ENCODE measurements around the gene RNPEP. TPM values are rescaled to one million over a fixed set of nuclear protein-coding genes. Genes with fewer than 3 reads are reported as not detected.

Gene RNPEP
- total RNA-seq, 1 experiment from 2014 or later = 99.8 TPM

- BruUV-seq (replicated peaks) = no TSS peak
- Histone ChIP-seq H3K9me3 (ENCODE audit: control insufficient read depth, insufficient read depth, low read depth, low read length) (no peaks in the 10 kb centered on the region), H3K4me3 (ENCODE audit: low read depth in 2 of 2, low read length in 2 of 2) (no peak overlapping the region), H3K27ac (ENCODE audit: low read length) (no peak overlapping the region), H3K4me1 (ENCODE audit: control insufficient read depth, insufficient read depth, low read length) (no peaks in the 10 kb centered on the region; the same call in 1 of the 2 replicates), H3K36me3 (ENCODE audit: control insufficient read depth, insufficient read depth, low read length) (no peaks in the 10 kb centered on the region), H3K27me3 (ENCODE audit: control insufficient read depth, insufficient read depth, low read length) (peaks cover 7% of the 10 kb centered on the region)
- ATAC-seq (no peak), DNase-seq (ENCODE audit: low read depth, low spot score) (no peak)
- CTCF ChIA-PET = no interaction called here
- POLR2A ChIA-PET = no interaction called here
- intact Hi-C loops (cut with micrococcal nuclease; ENCODE audit: unreplicated experiment) (no loop called here), in situ Hi-C loops (cut with HindIII; ENCODE audit: low pct_unique_long_range_greater_than_20kb, low sequenced_read_pairs) (no loop called here)
- TF ChIP-seq, protein P1, sequence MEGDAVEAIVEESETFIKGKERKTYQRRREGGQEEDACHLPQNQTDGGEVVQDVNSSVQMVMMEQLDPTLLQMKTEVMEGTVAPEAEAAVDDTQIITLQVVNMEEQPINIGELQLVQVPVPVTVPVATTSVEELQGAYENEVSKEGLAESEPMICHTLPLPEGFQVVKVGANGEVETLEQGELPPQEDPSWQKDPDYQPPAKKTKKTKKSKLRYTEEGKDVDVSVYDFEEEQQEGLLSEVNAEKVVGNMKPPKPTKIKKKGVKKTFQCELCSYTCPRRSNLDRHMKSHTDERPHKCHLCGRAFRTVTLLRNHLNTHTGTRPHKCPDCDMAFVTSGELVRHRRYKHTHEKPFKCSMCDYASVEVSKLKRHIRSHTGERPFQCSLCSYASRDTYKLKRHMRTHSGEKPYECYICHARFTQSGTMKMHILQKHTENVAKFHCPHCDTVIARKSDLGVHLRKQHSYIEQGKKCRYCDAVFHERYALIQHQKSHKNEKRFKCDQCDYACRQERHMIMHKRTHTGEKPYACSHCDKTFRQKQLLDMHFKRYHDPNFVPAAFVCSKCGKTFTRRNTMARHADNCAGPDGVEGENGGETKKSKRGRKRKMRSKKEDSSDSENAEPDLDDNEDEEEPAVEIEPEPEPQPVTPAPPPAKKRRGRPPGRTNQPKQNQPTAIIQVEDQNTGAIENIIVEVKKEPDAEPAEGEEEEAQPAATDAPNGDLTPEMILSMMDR (IDR thresholded peaks at IDR 0.05) = no peak
- no peak for TF ChIP-seq POLR2AphosphoS5 (IDR thresholded peaks at IDR 0.05; ENCODE audit: low read depth, low read length)
- TF ChIP-seq, protein P2, sequence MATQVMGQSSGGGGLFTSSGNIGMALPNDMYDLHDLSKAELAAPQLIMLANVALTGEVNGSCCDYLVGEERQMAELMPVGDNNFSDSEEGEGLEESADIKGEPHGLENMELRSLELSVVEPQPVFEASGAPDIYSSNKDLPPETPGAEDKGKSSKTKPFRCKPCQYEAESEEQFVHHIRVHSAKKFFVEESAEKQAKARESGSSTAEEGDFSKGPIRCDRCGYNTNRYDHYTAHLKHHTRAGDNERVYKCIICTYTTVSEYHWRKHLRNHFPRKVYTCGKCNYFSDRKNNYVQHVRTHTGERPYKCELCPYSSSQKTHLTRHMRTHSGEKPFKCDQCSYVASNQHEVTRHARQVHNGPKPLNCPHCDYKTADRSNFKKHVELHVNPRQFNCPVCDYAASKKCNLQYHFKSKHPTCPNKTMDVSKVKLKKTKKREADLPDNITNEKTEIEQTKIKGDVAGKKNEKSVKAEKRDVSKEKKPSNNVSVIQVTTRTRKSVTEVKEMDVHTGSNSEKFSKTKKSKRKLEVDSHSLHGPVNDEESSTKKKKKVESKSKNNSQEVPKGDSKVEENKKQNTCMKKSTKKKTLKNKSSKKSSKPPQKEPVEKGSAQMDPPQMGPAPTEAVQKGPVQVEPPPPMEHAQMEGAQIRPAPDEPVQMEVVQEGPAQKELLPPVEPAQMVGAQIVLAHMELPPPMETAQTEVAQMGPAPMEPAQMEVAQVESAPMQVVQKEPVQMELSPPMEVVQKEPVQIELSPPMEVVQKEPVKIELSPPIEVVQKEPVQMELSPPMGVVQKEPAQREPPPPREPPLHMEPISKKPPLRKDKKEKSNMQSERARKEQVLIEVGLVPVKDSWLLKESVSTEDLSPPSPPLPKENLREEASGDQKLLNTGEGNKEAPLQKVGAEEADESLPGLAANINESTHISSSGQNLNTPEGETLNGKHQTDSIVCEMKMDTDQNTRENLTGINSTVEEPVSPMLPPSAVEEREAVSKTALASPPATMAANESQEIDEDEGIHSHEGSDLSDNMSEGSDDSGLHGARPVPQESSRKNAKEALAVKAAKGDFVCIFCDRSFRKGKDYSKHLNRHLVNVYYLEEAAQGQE (IDR thresholded peaks at IDR 0.05; ENCODE audit: insufficient read depth in 1 of 2, low read depth in 2 of 2, low read length in 1 of 2) = no peak
Observed at GRCh38 chr1:201944002-201944401, 38.4 kb upstream of the RNPEP start.

GRCh38 chr1:201944639-201945038 lies 37.8 kb upstream of the RNPEP start:
- ChIA-PET POLR2A (no interaction called here), CTCF (interaction anchor here (0.7 kb wide), 1 partner anchor 39 kb away, joined by 3 read pairs; no protein-coding TSS in a partner anchor)
- no peaks in the 10 kb centered on the region for H3K36me3 ChIP-seq (ENCODE audit: control insufficient read depth, insufficient read depth, low read length)
- ATAC-seq (no peak), DNase-seq (ENCODE audit: low read depth, low spot score) (no peak)
- H3K27me3 ChIP-seq (ENCODE audit: control insufficient read depth, insufficient read depth, low read length) = peaks cover 7% of the 10 kb centered on the region
- H3K9me3 ChIP-seq (ENCODE audit: control insufficient read depth, insufficient read depth, low read depth, low read length) = no peaks in the 10 kb centered on the region
- TF ChIP-seq SIN3A (IDR thresholded peaks at IDR 0.05; ENCODE audit: borderline replicate concordance, insufficient read depth, low read depth, low read length) (no peak), POLR2AphosphoS5 (IDR thresholded peaks at IDR 0.05; ENCODE audit: low read depth, low read length) (no peak), TCF7L2 (IDR thresholded peaks at IDR 0.05; ENCODE audit: low read depth, low read length) (no peak)
- TF ChIP-seq, protein P2 (IDR thresholded peaks at IDR 0.05; ENCODE audit: insufficient read depth in 1 of 2, low read depth in 2 of 2, low read length in 1 of 2) = no peak
- TF ChIP-seq, protein P1 (IDR thresholded peaks at IDR 0.05) = no peak
- no peaks in the 10 kb centered on the region; the same call in 1 of the 2 replicates for H3K4me1 ChIP-seq (ENCODE audit: control insufficient read depth, insufficient read depth, low read length)
- BruUV-seq (replicated peaks) = no TSS peak
- no peak overlapping the region for H3K27ac ChIP-seq (ENCODE audit: low read length)
- in situ Hi-C loops (cut with HindIII; ENCODE audit: low pct_unique_long_range_greater_than_20kb, low sequenced_read_pairs) = no loop called here
- intact Hi-C loops (cut with micrococcal nuclease; ENCODE audit: unreplicated experiment) = no loop called here
- no peak overlapping the region for H3K4me3 ChIP-seq (ENCODE audit: low read depth in 2 of 2, low read length in 2 of 2)

Data from Panc1 (cell line).